Erythroblast (primary cell): ENCODE measurements around the gene SRPK2.
"Not testable (repeated sequence)": the region's sequence is repeated elsewhere in the genome, so short reads cannot be mapped to it uniquely, and the experiment has no call there.

Experiments used
- DNase-seq, 2 experiments: peaks; one replicate each; lab custom pipeline; 2025; lab: John Stamatoyannopoulos, UW
- GATA1 ChIP-seq: IDR thresholded peaks from 2 replicates; pipeline ENCODE4 v1.6.1; 2011; ENCODE audit warnings: low read depth, mild to moderate bottlenecking, control low read depth, low read length, moderate library complexity
- POLR2A ChIP-seq: IDR thresholded peaks from 2 replicates; pipeline ENCODE4 v1.6.1; 2011; ENCODE audit warnings: mild to moderate bottlenecking, low read length

Gene SRPK2

DNA sequence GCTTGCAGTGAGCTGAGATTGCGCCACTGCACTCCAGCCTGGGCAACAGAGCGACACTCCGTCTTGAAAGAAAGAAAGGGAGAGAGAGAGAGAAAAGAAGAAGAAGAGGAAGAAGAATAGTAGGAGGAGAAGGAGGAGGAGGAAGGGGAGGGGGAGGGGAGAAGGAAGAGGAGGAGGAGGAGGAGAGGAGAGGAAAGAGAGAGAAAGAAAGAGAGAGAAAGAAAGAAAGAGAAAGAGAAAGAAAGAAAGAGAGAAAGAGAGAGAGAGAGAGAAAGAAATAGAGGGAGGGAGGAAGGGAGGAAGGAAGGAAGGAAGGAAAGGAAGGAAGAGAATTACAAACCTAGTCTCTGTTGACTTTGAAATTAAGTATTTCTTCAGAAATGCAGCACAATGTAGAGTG, 7.8 kb upstream of the SRPK2 start:
- no peak for DNase-seq
- TF ChIP-seq GATA1 (no peak), POLR2A (no peak)

DNA sequence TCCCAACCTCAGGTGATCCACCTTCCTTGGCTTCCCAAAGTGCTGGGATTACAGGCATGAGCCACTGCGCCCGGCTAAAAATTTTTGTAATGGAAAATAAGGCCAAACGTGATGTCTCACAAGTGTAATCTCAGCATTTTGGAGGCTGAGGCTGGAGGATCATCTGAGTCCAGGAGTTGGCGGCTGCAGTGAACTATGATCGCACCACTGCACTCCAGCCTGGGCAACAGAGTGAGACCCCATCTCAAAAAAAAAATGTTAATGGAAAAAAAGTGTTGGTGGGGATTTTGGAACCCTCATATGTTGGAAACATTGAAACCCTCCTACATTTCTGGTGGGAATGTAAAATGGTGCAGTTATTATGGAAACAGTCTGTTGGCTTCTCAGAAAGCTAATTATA, 2.7 kb upstream of the SRPK2 start:
- DNase-seq, result no peak
- TF ChIP-seq POLR2A, result no peak
- no peak for TF ChIP-seq GATA1

DNA sequence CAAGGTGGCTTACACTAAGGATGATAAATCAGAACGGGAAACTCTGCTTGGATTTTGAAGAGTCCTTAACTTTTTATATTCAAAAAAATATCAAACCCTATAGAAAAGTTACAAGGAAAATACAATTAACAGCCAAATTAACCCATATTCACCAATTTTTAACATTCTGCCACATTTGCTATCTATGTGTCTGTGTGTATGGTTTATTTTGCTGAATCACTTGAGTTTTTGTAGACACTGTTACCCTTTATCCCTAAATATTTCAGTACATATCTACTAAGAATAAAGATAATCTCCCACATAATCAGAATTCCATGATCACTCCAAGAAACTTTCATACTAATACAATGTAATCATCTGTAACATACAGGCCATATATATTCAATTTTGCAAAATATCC, 1.2 kb upstream of the SRPK2 start:
- TF ChIP-seq GATA1 (no peak), POLR2A (no peak)
- no peak for DNase-seq

DNA sequence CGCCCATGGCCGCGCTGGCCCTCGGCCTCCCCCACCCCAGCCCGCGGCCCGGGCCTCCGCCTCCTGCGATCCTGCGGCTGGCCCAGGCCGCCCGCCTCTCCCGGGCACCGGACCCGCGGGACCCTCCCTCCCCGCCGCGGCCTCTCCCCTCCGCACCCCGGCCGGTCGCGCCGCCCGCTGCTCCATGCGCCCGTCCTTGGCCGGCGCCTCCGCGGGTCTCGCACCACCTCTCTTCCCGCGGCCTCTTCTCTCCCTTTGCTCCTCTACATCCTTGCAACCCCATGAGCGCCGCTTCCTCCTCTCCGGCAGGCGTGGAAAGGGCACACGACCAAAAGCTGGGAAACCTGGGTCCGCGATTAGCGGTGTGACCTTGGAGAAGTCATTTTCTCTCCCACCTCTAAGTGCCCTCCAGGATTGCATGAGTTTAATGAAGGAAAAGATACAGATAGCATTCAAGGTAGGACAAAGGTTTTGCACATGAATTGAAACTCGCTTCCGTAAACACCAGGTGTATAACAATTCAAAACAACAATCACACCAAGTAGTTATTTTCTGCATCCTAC, 448 bp upstream of the SRPK2 start:
- DNase-seq, result peak in 1 of 2 experiments; percentile 65

DNA sequence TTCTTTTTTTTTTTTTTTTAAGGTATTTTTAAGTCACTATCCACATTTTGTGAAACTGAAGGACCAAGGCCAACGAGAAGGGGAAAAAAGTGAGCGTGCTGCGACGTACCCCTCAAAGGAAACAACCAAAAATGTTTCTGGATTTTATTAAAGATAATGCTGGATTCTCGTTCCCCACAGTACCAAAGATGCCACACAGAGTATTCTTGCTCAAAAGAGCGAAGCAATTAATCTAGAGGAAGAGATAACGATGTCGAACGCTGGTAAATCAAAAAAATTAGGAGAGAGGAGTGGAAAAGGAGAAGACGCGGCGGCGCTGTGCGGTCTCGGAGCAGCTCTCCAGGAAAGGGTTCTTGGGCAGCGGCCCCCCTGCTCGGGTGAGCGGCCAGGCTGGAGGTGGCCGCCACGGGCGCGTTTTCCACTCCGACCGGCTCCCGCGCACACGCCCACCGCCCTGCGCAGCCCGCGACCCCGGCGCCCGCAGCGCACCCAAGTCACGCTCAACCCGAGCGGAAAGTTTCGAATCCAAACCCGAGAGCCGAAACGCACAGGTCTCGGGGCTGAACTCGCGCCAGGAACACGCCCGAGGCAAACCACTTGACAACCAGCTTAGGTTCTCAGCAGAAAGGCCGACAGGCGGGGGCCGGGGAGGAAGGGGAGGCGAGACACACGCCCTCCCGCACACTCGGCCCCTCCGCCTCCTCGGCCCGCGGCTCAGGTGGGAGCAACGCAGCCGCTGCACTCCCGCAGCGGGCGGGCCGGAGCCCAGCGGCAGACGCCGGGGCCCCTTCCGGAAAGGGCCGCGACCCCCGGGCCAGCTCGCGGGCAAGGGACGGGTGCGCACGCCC, 989 bp downstream of the SRPK2 start:
- DNase-seq, result peak; percentile 63
- TF ChIP-seq POLR2A, result no peak
- no peak for TF ChIP-seq GATA1

More for the DNA sequence above, 448 bp upstream of the SRPK2 start:
- TF ChIP-seq GATA1 (no peak), POLR2A (no peak)

DNA sequence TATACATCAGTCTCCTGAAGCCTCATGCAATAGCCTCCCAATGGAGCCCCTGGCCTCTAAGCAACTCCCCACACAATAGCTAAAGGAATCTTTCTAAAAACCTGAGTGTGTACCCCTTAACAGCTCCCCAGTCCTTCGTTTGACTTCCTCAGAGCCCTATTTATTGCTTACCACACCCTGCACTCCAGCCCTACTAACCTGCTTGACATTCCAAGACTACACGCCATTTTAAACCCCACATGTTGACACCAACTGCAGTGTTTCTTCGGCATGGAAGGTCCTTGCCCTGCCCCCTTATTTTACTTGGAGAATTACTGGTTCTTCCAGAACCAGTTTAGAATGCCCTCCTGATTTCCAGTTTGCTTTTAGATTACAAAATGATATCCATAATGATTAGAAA, 10.8 kb downstream of the SRPK2 start:
- no peak for DNase-seq
- TF ChIP-seq GATA1, result no peak
- TF ChIP-seq POLR2A, result no peak

DNA sequence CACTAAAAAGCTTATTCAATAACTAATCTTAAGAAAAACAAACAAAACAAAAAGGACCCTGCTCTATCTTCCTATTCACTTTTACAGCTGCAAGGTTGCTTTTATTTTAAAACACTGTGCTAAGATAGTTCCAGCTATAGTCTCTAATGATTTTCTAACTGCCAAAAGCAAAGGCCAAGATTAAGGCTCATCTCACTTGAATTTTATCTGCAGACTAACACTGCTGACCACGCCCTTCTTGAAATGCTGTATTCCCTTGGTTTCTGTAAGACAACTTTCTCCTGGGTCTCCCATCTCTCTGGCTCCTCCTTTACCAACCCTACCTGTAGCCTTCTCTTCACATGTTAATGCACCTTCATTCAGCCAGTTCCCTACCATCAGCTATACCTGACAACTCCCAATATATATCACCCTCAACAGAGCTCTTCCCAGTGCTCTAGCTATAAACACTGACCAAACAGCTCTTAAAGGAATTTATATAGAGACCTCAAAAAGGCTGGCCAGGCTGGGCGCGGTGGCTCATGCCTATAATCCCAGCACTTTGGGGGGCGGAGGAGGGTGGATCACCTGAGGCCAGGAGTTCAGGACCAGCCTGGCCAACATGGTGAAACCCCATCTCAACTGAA, 11.7 kb downstream of the SRPK2 start:
- DNase-seq, result peak; percentile 61 to 79
- TF ChIP-seq POLR2A, result no peak
- TF ChIP-seq GATA1, result no peak

DNA sequence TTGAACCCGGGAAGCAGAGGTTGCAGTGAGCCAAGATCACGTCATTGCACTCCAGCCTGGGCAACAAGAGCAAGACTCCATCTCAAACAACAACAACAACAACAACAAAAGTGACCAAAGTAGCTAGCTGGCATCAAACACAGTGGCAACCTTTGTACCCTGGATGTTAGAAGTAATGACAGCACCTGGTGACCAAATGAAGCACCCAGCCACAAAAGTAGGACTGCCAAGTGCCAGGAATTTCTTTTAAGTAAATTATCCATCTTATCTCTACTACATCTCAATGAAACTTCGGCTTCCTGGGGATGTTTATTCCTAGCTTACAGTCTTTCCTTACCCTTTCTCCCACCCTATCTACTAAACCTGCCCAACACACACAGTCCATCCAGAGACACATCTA, 18.8 kb downstream of the SRPK2 start:
- TF ChIP-seq POLR2A (no peak), GATA1 (no peak)
- no peak for DNase-seq

DNA sequence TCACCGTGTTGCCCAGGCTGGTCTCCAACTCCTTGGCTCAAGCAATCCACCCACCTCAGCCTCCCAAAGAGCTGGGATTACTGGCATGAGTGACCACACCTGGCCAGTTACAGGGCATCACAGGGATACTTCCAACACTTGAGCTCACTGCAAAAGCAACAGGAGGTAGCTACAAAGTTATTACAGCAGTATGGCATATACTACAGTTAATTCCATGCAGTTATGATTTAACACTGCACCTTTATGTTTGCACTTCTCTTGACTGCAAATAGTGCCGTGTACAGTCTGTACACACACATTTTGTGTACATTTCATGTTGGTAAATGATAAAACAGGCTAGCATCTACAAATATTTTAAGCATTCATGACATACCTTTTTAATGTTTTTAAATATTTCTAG, 21.3 kb downstream of the SRPK2 start:
- no peak for TF ChIP-seq POLR2A
- TF ChIP-seq GATA1, result no peak
- DNase-seq, result no peak

DNA sequence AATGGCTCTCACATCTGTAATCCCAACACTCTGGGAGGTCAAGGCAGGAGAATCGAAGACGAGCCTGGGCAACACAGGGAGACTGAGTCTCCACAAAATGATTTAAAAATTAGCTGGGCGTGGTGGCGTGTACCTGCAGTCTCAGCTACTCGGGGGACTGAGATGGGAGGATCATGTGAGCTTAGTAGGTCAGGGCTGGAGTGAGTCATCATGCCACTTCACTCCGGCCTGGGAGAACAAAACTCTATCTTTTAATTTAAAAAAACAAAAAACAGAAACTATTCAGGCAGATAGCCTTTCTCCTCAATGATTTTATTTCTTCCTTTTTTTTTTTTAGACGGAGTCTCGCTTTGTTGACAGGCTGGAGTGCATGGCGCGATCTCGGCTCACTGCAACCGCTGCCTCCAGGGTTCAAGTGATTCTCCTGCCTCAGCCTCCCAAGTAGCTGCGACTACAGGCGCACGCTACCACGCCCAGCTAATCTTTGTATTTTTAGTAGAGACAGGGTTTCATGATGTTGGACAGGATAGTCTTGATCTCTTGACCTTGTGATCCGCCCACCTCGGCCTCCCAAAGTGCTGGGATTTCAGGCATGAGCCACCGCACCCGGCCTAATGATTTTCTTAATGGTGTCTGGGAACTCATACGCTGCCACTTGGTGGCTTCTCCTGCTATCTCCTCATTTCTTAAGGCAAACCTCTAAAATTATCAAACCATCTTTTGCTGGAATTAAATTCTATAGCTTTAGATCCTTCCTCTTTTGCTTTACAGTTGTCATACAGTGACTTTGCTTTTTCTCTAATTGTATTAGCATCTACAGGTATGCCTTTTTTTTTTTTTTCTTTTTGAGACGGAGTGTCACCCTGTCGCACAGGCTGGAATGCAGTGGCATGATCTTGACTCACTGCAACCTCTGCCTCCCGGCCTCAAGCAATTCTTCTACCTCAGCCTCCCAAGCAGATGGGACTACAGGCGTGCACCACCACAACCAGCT, 22.9 kb downstream of the SRPK2 start:
- TF ChIP-seq POLR2A (no peak), GATA1 (no peak)
- no peak for DNase-seq

DNA sequence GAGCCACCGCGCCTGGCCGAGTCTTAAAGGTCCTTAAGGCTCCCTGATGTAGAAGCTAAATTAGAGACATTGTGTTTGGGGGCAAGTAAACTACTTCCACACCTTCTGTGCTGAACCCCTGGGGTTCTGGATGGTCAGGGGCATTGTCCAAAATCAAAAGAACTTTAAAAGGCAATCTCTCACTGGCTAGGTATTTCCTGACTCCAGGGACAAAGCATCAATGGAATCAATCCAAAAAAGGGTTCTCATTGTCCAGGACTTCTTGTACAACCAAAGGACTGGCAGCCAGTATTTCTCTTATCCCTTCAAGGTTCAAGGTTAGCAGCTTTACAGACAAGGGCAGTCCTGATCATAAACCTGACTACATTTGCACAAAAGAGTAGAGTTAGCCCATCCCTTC, 24.0 kb downstream of the SRPK2 start:
- TF ChIP-seq POLR2A (no peak), GATA1 (no peak)
- DNase-seq, result no peak

DNA sequence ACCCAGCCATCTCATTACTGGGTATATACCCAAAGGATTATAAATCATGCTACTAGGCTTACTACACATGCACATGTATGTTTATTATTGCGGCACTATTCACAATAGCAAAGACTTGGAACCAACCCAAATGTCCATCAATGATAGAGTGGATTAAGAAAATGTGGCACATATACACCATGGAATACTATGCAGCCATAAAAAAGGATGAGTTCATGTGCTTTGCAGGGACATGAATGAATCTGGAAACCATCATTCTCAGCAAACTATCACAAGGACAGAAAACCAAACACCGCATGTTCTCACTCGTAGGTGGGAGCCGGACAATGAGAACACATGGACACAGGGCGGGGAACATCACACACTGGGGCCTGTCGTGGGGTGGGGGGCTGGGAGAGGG, 25.1 kb downstream of the SRPK2 start:
- DNase-seq, result not testable (repeated sequence)

DNA sequence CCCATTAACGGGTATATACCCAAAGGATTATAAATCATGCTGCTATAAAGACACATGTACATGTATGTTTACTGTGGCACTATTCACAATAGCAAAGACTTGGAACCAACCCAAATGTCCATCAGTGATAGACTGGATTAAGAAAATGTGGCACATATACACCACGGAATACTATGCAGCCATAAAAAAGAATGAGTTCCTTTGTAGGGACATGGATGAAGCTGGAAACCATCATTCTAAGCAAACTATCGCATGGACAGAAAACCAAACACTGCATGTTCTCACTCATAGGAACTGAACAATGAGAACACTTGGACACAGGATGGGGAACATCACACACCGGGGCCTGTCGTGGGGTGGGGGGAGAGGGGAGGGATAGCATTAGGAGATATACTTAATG, 26.0 kb downstream of the SRPK2 start:
- not testable (repeated sequence) for DNase-seq

DNA sequence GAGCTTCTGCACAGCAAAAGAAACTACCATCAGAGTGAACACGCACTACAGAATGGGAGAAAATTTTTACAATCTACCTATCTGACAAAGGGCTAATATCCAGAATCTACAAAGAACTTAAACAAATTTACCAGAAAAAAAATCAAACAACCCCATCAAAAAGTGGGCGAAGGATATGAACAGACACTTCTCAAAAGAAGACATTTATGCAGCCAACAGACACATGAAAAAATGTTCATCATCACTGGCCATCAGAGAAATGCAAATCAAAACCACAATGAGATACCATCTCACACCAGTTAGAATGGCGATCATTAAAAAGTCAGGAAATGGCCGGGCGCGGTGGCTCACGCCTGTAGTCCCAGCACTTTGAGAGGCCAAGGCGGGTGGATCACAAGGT, 26.7 kb downstream of the SRPK2 start:
- DNase-seq, result not testable (repeated sequence)

DNA sequence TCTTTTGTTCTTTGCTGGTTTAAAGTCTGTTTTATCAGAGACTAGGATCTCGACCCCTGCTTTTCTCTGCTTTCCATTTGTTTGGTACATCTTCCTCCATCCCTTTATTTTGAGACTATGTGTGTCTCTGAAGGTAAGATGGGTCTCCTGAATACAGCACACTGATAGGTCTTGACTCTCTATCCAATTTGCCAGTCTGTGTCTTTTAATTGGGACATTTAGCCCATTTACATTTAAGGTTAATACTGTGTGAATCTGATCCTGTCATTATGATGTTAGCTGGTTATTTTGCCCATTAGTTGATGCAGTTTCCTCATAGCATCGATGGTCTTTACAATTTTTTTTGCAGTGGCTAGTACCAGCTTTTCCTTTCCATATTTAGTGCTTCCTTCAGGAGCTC, 28.6 kb downstream of the SRPK2 start:
- DNase-seq, result not testable (repeated sequence)
